ELR (cell line): ENCODE measurements around the gene EXOSC10.

Experiments used
- DNase-seq: peaks from one replicate; pipeline ENCODE4 v3.0.0-alpha.2; 2015; ENCODE audit warnings: low read depth

EXOSC10 gene

DNA sequence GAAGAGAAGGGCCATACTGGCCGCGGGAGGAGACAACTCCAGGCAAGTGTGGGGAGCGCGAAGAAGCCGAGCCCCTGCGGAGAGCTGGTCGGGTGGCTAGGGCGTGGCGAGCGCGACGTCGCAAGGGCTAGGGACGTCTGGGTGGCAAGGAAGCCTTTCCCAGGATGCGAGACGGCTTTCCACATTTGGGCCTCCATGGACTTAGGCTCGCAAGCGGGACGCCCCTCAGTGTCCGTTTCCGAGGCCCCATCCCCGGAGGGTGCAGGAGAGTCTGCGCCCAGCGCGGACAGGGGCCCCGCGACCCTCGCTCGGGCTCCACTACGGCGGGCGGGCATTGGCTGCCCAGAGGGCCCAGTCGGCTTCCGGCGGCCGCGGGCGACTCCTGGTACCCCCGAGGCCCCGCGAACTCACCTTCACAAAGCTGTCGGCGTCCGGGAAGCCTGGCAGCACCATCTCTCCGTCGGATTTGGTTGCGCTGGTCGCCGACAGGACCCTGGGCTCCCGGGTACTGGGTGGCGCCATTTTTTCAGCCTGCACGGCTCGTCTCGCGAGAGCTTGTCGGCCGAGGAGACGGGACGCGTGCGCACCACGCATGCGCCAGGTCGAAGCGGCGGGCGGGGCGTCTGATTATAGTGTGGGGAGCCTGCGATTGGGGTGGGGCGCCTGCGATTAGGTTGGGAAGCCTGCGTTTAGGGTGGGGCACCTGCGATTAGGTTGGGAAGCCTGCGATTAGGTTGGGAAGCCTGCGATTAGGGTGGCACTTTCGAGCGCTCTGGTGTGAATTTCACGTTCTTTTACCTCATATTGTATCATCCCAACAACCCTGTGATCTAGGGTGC is at the start of gene EXOSC10:
Gene EXOSC10 (minus strand): TSS at position 560 of the 839 bp plus-strand sequence. CDS start 38 bp downstream, at position 522.
- peak; percentile 90 for DNase-seq

DNA sequence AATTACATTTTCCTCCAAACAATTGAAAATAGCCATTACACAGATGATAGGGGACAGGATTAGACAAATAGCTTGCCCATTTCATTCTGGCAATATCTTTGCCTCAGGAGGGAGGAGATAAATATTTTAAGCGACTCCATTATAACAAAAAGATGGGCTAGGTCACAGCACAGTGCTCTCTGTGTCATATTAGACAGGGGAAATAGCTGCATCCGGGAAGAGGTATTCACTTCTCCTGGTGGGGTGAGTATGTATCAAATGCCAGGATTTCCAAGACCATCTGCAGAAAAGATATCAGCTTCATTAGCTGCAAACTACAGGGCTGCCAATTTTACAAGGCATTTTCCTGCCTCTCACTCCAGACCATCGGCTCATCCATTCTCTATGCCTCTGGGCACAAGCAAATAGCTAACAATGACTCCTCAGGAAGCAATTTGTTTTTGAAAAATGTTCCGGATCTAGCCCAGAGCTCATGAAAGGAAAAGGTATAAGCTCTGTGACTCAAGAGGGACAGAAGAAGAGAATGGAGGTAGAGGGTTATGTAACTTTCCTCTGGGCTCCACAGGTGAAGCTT is 47.6 kb upstream of the EXOSC10 start:
- DNase-seq = peak; percentile 75

DNA sequence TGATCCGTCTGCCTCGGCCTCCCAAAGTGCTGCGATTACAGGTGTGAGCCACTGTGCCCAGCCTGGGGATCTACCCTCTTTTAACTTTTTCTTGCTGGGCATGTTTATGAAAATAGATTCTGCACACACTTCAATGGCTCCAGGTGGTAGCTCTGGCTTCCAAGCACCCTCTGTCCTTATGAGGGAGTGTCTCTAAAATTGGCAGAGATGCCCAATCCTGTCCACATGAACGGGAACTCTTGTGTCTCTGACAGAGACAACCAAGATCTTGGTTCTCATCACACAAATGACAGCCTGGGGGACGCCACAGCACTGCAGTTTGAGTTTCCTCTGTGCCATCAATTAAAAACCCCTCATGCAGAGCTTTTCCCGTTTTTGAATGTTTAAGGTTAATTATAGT is 46.1 kb upstream of the EXOSC10 start:
- no peak for DNase-seq

DNA sequence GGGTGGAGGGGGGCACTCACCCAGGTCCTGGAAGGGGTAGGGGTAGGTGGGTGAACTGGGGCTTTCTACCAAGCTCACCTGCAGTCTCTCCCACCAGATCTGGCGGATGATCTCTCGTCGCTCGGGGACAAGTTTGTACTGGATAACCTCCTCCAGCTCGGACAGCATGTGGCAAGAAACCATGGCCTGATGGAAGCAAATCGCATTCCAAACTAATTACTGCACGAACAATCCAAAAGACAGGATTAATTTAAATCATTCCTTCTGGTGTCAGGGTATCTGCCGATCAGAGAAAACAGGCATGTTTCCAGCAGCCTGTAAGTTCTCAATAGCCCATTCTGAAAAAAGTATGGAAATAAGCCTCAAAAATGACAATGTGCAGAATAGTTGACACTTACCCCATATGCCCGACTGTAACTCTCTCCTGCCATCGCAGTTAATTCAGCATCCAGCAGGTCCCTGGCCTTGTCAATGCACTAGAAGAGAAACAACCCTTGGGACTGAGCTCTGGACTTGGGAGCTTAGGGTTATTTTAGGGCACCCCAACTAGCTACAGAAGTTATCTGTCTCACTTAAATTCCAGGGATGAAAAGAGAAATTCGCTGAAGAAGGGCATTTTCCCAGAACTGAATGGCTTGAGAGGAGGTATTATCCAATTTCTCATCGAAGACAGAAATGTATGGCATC is 45.0 kb upstream of the EXOSC10 start:
- no peak for DNase-seq

DNA sequence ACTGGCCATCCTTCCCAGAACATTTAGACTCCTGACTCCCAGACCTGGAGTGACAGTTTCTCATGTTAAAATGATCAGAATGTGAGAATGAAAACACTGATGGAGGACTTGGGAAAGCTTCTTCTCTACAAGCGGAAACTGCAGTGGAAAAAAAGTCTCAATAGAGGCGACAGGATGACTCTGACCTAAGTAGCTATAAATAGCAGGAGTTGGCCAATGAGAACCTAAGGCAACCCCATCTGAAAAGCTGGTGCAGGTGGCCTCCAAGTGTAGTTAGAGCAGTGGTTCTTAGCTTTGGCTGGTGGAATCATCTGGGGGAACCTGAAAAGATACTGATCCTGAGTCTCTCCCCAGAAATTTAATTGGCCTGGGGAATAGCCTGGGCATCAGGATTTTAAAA is 44.2 kb upstream of the EXOSC10 start:
- DNase-seq = no peak

DNA sequence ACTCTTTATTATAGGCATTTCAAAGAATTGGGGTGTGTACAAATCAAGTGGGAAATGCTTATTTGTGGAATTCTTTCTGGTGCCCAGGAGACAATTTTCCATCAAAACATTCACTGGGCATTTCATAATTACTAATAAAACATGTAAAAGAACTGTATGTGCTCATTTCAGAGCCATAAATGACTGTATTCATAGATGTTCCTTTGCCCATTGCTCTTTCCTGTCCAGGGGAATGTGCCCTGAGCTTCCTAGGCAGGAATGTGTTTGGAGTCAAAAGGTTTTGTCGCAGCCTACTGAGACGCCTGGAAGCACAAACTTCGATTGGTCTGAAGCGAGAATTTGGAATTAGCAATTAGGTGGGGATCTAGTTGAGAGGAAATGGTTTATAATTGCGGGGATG is 43.7 kb upstream of the EXOSC10 start:
- no peak for DNase-seq

DNA sequence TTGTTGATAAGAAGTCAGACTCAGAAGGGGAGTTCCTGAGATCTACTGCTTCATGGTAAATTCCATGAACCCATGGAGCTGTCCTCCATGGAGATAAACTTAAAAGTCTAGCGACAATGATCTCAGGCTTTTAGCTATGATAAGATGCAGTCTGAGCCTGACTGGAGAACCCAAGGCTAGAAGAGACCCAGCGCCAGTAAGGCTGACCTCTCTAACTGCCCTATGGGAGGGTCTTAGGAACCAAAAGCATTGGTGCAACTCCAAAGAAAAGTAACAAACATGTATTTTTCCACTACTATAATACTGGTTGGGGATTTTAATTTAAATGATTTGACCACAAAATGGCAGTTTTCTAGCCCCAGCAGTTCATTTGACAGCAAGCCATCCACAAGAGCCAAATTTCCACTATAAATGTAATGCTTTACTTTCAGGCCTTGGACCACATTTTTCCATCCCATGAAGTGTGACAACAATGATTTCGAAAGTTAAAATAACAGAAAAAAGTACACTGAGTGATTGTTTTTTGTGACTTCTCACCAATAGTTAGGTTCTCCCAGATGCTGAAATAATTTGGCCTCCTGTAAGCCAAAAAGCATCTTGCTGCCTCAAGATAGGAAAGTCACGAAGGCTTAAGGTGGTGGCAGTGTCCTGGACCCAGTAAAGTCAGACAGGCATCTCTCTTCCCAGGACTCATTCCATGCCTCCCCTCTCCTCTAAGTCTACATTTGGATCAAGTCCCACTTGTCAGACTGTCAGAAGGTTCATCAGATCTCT is 43.1 kb upstream of the EXOSC10 start:
- DNase-seq = no peak

DNA sequence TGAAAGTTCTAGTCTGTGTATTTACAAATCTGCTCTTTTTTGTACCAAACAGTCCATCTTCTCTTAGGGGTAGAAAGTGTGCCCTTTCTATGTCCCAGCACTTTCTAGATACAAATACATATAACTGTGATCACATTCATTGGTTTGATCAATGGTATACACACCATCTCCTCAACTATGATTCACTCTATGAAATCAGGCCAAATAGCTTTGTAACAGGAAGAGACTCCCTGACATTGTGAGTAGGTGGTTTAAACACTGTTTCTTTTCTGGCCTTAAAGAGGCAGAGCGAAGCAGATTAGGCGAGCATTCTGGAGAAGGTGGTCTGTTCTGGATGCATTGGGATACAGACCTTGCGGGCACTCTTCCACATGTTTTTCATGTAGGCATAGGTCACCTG is 39.3 kb upstream of the EXOSC10 start:
- peak; percentile 68 for DNase-seq

DNA sequence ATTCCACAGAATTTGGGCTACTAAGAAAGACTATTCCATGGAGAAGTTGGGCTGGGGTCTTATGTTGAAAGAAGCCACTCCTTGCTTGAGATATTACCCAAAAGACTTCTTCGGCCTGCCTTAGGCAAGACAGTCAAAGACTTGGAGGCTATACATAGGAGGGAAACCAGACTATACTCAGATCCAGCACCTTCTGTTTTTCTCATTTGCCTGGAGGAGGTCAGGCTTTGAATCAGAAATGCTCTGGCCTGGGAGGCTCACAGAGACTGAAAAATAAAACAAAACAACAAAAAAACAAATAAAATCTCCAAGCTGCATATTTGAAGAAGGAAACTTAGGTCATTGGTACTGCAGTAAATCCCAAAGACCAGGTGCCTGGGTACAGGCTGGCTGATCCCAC is 38.4 kb upstream of the EXOSC10 start:
- DNase-seq = no peak

DNA sequence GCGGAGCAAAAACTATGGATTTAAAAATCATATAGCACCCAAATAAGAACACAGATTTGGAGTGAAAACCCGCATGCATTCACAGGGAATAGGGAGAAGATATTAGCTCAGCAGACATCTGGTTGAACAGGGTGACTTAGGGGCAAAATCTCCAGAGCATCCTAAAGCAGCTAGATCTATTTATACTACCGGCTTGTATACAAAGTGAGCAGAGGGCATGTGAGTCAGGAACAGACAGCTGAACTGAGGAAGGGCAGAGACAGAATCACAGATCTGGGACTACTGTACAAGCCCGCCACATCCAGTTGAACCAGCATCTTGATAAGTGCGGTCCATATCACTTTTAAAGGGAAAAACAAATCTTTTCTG is 35.2 kb upstream of the EXOSC10 start:
- DNase-seq = peak; percentile 59

DNA sequence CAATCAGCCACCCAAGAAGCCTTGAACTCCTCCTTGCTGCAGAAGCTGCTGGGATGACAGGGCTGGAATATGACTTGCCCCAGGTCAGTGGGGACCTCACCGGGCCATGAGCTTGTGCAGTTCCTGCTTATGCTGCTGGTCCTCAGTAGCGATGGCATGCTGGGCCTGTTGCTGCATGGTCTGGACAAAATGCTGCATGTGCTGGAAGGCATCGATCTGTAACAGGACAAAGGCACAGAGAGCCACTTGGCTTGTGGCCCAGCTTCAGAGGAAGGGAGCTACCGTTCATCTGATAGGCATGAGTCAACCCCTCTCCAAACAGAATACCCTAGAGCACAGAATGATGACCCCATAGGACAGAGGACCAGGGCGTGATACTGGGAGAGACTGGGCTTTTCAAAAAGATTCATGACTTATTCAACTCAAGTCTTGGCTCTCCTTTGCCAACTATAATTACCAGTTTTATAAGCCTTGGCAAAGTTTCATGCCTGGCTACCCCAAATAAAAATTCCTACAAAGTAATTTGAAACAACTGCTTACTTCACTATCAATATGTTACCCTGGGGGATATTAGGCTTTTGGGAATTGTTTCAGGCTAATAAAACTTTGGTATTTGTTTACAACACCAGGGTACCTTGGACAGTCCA is 34.7 kb upstream of the EXOSC10 start:
- peak; percentile 73 for DNase-seq

DNA sequence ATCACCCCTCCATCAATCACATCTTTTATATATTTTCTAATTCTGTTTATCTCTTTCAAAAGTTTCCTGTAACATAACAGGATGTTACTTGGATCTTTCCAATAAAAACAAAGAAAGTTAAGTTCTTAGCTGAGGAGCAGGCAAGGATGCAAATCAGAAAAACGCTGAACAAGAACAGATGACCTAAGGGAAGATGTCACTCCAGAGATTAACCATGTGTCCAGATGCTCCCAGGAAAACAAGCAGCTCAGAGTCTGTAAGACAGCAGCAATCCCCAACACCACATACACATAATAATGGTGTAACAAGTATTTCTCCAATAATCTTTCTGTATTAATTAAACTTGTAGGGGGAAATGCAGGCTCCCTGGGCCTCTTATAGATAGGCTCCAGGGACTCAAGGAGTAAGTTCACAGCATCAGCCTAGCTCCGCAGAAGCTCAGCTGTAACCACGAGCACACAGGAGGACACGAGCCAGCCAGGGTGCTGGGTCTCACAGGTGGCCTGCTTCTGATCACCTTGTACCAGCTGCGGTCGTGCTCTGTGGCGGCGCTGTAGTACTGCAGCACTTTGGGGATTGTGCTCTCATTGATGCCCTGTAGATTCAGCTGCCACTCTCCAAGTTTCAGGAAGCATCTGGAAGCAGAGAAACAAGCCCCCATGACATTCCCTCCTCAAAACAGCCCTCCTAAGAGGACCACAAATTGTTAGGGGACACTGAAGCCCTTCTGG is 33.1 kb upstream of the EXOSC10 start:
- no peak for DNase-seq

DNA sequence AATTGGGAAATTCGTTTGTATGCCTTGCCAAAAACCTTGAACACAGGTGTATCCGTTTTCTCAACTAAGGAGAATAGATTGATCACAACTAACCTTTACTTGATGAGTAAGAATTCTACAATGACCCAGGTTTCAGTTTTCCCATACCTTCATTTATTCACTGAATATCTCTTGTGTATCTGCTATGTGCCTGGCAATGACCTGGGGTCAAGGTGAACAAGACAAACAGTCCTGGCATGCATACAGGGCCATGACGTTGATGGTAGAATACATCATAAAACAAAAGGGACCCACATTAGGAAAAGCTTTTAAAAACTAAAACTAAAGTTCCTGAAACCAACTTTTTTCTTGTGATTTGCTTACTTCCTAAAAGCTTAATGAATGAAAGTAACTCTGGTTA is 32.1 kb upstream of the EXOSC10 start:
- no peak for DNase-seq

DNA sequence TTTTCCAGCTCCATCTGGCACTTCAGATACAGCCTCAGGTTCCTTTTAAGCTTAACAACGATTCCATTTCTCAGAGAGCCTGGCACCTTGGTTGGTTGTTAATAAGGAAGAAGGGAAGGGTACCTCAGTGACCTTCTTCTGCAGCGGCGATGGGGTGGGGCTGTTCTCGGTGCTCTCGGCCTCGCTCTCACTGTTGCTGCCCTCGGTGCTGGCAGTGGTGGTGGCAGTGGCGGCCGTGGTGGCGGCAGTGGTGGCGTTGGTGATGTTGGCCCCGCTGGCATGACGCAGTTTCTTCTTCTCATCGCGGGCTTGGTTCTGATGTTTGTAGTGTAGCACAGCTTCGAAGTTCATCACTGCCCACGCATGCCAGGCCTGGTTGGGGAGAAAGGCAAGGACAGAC is 30.7 kb upstream of the EXOSC10 start:
- DNase-seq = no peak

DNA sequence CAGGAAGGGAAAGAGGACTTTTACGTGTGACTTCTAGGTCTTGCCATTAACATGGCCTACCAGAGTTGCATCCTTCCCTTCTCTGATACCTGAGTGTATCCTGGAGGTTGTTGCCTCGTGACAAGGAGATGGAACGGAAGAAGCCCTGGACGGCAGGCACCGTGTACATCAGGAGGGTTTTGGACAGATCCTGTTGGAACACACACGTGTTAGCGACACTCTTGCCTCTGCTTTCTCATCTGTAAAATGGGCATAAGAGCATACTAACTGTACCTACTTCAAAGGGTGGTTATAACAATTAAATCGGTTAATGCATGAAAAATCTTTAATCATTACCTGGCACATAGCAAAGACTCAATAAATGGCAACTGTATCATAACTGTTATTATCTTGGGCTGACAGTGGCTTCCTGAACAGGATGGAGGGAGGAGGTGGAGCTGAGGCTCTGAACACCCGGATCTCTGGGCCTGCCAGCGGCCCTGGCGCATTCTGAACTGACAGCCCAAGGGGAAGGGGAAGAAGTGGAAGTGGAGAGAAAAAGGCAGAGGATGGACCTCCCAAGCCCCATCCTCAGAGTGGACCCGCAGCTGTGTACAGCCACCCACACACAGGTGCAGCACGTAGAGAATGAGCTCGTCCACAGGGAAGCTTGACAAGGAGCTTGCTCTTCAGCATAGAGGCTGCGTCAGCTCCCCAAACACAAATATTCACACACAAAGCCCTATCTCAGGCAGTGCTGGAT is 30.2 kb upstream of the EXOSC10 start:
- no peak for DNase-seq

DNA sequence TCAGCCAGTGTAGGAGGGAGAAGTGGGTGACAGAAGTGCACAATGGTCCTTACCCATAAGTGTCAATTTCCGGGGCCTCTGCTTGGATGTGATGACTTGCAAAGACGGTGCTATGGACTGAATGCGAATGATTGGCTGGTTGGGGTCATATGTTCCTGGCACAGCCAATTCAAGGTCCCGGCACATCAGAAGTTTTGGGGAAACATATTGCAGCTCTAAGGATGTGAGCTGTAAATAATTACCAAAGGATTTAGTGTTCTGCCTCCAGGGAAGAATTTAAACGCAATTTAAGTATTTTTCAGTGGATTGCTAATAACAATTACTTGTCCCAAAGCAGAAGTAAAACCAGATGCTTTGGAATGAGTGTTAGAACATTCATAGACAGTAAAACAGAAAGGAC is 26.9 kb upstream of the EXOSC10 start:
- DNase-seq = no peak

DNA sequence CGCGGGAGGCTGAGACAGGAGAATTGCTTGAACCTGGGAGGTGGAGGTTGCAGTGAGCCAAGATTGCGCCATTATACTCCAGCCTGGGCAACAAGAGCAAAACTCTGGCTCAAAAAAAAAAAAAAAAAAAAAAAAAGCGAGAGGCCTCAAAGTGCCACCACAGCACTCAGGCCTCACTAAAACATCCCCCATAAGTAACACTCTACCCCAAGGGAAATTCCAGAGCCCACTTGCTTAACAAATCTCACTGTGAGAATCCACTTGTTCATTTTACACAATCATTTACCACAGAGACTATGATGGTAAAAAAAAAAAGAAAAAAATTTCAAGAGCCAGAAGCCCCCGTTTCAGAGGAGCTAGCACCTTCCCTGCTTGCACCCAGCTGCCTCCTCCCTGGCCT is 26.3 kb upstream of the EXOSC10 start:
- DNase-seq = no peak

DNA sequence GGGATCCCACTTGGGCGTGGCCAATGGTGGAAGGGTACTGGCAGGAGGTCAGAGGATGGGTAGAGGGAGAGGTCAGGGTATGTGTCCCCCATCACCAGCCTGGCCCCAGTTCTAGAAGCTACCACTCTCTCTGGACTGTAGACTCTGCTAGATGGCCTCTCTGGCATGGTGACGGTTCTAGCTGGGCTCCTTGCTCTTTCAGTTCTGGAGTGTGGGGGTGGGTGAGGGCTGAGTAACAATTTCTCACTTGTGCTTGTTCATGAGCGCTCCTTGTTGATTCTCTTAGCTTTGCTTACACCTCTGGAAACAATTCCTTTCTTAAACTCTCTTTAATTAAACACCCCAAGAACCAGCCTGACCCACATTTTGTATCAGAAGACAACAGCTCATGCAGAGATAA is 25.3 kb upstream of the EXOSC10 start:
- DNase-seq = no peak

DNA sequence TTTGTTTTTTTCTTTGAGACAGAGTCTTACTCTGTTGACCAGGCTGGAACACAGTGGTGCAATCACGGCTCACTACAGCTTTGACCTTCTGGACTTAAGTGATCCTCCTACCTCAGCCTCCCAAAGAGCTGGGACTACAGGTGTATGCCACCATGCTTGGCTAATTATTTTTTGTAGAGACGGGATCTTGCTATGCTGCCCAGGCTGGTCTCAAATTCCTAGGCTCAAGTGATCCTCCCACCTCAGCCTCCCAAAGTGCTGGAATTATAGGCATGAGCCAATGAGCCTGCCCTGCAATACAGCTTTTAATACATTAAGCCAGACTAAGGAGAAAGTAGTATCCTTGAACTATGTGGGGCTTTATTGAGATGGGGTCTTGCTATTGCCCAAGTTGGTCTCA is 16.6 kb upstream of the EXOSC10 start:
- DNase-seq = no peak

DNA sequence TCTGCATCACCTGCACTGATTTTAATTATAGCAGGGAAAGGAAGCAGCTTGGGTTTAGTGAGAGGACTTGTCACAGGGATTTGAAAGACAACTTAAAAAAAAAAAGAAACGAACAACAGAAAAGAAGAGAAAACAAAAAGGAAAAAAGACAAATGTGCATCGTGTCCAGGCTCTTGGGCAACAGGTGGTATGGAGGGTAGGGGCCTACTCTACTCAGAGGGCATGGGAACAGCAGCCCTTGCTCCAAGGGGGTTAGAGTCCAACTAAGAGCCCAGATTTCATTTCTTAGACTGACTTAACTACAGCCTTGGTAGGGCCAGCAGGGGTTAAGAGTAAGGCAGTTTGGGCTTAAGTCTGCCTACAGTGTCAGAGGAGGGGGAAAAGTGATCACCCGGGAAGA is 15.3 kb upstream of the EXOSC10 start:
- no peak for DNase-seq
